HG02970 (cell line): ENCODE measurements around the gene IL6ST.
"Not testable (repeated sequence)": the region's sequence is repeated elsewhere in the genome, so short reads cannot be mapped to it uniquely, and the experiment has no call there.

Experiments used
- ATAC-seq: cut with Tn5 transposase; IDR thresholded peaks from one replicate; pipeline ENCODE4 v1.9.1; 2021; ENCODE audit warnings: mild to moderate bottlenecking, moderate library complexity, moderate number of reproducible peaks; ENCODE audit not compliant: unreplicated experiment, low FRiP score

The IL6ST gene

GRCh38 chr5:55994495-55994997, at the start of gene IL6ST:
IL6ST (minus strand) TSS chr5:55994963; CDS start chr5:55976278, 18,685 bp downstream.
- ATAC-seq, result peak; percentile 37

- no peak for ATAC-seq
These were observed 45.2 kb upstream of the IL6ST start for GRCh38 chr5:56039985-56040384.

- ATAC-seq, result not testable (repeated sequence)
These were observed 43.4 kb upstream of the IL6ST start for GRCh38 chr5:56038206-56038605.

- no peak for ATAC-seq
These were observed 42.8 kb upstream of the IL6ST start for GRCh38 chr5:56037531-56038010.

GRCh38 chr5:56035394-56035793, 40.6 kb upstream of the IL6ST start:
- not testable (repeated sequence) for ATAC-seq

DNA sequence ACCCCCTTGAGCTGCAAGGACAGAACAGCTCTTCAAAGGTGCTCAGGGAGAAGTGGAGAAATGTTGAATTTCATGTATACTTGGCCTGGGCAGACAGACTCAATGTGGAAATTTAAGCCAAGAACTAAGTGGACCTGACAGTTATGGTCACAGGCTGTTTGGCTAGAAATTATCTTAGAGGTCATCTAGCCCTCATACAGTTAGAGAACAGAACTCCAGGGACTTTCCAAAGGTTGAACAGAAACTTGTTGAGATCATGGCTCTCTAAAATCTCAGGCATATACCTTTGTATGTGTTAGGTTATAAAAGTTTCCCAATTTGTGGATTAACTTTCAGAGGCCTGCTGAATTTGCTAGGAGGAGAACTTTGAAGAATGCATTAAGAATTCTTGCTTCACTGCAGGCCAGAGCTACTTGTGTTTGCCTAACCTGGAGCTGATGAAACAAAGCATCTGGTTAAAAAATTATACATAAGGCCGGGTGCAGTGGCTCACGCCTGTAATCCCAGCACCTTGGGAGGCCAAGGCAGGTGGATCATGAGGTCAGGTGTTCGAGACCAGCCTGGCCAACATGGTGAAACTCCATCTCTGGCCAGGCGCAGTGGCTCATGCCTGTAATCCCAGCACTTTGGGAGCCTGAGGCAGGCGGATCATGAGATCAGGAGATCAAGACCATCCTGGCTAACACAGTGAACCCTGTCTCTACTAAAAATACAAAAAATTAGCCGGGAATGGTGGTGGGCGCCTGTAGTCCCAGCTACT, 35.3 kb upstream of the IL6ST start:
- not testable (repeated sequence) for ATAC-seq

DNA sequence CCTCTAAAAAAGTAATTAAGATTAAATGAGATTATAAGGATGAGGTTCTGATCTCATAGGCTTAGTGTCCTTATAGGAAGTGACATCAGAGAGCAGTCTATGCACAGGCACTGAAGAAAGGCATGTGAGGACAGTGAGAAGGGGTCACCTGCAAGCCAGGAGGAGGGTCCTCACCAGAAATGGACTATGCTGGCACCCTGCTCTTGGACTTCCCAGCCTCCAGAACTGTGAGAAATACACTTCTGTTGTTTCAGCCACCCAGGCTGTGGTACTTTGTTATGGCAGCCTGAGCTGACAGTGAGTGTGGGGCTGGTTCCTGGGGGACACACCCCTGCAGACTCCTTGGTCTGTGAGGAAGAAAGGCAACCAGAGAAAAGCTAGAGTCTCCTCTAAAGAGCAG, 34.7 kb upstream of the IL6ST start:
- no peak for ATAC-seq

- ATAC-seq, result no peak
These were observed 33.9 kb upstream of the IL6ST start for GRCh38 chr5:56028708-56029107.

- no peak for ATAC-seq
These were observed 32.1 kb upstream of the IL6ST start for GRCh38 chr5:56026863-56027300.

GRCh38 chr5:56025151-56025885, 30.6 kb upstream of the IL6ST start:
- ATAC-seq, result no peak

- no peak for ATAC-seq
These were observed 30.0 kb upstream of the IL6ST start for GRCh38 chr5:56024810-56025150.

- ATAC-seq, result no peak
These were observed 28.5 kb upstream of the IL6ST start for GRCh38 chr5:56023296-56023695.

- no peak for ATAC-seq
These were observed 24.8 kb upstream of the IL6ST start for GRCh38 chr5:56019306-56020272.

GRCh38 chr5:56018832-56019231, 24.1 kb upstream of the IL6ST start:
- ATAC-seq, result no peak

- not testable (repeated sequence) for ATAC-seq
These were observed 19.9 kb upstream of the IL6ST start for GRCh38 chr5:56014701-56015100.

- not testable (repeated sequence) for ATAC-seq
These were observed 19.2 kb upstream of the IL6ST start for GRCh38 chr5:56013939-56014338.

- ATAC-seq, result no peak
These were observed 17.7 kb upstream of the IL6ST start for GRCh38 chr5:56012281-56012963.

- no peak for ATAC-seq
These were observed 17.1 kb upstream of the IL6ST start for GRCh38 chr5:56011835-56012234.

DNA sequence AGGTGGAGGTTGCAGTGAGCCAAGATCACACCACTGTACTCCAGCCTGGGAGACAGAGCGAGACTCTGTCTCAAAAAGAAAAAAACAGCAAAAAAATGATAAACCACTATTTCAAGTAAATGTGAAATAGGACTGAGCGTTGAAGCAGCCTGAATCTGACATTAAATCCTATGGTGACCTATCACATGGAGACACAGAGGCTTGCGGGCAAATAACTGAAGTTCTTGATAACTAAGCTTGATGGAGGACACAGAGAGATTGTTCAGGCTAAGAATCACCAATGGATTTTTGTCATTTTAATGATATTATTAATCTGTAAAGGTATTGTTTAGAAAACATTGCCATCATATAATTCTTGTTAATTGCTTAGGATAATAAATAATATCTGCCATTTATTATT, 15.7 kb upstream of the IL6ST start:
- no peak for ATAC-seq

GRCh38 chr5:56006600-56006999, 11.8 kb upstream of the IL6ST start:
- ATAC-seq, result no peak
